SHP77 (cell line): ENCODE results near the gene PAPOLG.
A peak's percentile ranks its signal among the peaks of the same experiment; 100 is the strongest.

Source experiments
- DNase-seq, 2 experiments: peaks; one replicate each; lab custom pipeline; 2025; lab: John Stamatoyannopoulos, UW

The PAPOLG gene

GRCh38 chr2:60756097-60757087 is at the start of gene PAPOLG:
Gene PAPOLG, plus strand, starts transcription at chr2:60756268. Its CDS starts 211 bp downstream, at chr2:60756479.
- DNase-seq, result peak; percentile 99

GRCh38 chr2:60707750-60708371 is 48.2 kb upstream of the PAPOLG start:
- peak; percentile 59 to 68 for DNase-seq

- no peak for DNase-seq
Measured at GRCh38 chr2:60708630-60709320, 47.3 kb upstream of the PAPOLG start.

- no peak for DNase-seq
Measured at GRCh38 chr2:60710707-60711106, 45.4 kb upstream of the PAPOLG start.

GRCh38 chr2:60715561-60715960 is 40.5 kb upstream of the PAPOLG start:
- DNase-seq, result no peak

GRCh38 chr2:60717691-60718090 is 38.4 kb upstream of the PAPOLG start:
- no peak for DNase-seq

GRCh38 chr2:60719331-60719730 is 36.7 kb upstream of the PAPOLG start:
- DNase-seq, result no peak

GRCh38 chr2:60725466-60725865 is 30.6 kb upstream of the PAPOLG start:
- DNase-seq, result no peak

GRCh38 chr2:60728855-60729254 is 27.2 kb upstream of the PAPOLG start:
- no peak for DNase-seq

- DNase-seq, result no peak
Measured at GRCh38 chr2:60735496-60736250, 20.4 kb upstream of the PAPOLG start.

- DNase-seq, result no peak
Measured at GRCh38 chr2:60738679-60739078, 17.4 kb upstream of the PAPOLG start.

- no peak for DNase-seq
Measured at GRCh38 chr2:60739156-60739555, 16.9 kb upstream of the PAPOLG start.

GRCh38 chr2:60741576-60741975 is 14.5 kb upstream of the PAPOLG start:
- DNase-seq, result no peak

- no peak for DNase-seq
Measured at GRCh38 chr2:60742419-60742818, 13.6 kb upstream of the PAPOLG start.

- DNase-seq, result no peak
Measured at GRCh38 chr2:60745330-60745729, 10.7 kb upstream of the PAPOLG start.

GRCh38 chr2:60745761-60746160 is 10.3 kb upstream of the PAPOLG start:
- no peak for DNase-seq

GRCh38 chr2:60746318-60746717 is 9.8 kb upstream of the PAPOLG start:
- no peak for DNase-seq

GRCh38 chr2:60759654-60760053 is 3.6 kb downstream of the PAPOLG start:
- peak; percentile 22 to 30 for DNase-seq

- DNase-seq, result no peak
Measured at GRCh38 chr2:60764736-60765534, 8.9 kb downstream of the PAPOLG start.

- DNase-seq, result no peak
Measured at GRCh38 chr2:60766283-60766682, 10.2 kb downstream of the PAPOLG start.

GRCh38 chr2:60771508-60771907 is 15.4 kb downstream of the PAPOLG start:
- no peak for DNase-seq
